HG03280 (cell line): ENCODE results near the gene ATP5ME.

ENCODE experiments used
- ATAC-seq: cut with Tn5 transposase; IDR thresholded peaks from one replicate; pipeline ENCODE4 v1.9.1; 2021; ENCODE audit warnings: mild to moderate bottlenecking, moderate library complexity; ENCODE audit not compliant: unreplicated experiment

ATP5ME gene

DNA sequence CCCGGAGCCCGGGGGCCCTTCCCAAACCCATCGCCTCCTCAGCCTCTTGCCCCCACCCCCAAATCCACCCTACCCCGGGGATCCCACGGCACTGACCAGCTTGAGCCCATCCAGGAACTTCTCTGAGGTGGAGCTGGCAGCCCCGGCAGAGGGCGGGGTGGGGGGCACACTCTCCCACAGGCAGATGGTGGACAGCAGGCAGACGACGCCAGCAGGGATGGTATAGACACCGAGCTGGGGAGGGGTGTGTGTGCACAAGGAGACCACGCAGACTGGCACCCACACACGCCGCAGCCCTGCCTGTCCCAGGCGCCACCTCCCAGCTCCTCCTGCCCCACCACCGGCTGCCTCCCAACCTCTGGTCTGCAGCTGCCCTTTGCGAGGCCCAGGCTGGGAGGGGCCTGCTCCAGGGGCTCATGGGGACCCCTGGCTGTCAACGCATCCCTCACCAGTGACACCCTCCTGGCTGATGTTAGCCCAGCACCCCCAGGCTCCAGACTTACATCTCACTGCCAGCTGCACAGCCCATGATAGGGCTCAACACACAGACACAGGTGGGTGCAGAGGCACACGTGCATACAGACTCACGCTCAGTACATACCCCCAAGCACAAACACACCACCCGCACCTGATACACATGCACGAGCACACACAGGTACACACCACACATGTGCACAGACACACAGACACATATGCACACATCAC lies 10.7 kb upstream of the ATP5ME start:
- ATAC-seq = no peak

DNA sequence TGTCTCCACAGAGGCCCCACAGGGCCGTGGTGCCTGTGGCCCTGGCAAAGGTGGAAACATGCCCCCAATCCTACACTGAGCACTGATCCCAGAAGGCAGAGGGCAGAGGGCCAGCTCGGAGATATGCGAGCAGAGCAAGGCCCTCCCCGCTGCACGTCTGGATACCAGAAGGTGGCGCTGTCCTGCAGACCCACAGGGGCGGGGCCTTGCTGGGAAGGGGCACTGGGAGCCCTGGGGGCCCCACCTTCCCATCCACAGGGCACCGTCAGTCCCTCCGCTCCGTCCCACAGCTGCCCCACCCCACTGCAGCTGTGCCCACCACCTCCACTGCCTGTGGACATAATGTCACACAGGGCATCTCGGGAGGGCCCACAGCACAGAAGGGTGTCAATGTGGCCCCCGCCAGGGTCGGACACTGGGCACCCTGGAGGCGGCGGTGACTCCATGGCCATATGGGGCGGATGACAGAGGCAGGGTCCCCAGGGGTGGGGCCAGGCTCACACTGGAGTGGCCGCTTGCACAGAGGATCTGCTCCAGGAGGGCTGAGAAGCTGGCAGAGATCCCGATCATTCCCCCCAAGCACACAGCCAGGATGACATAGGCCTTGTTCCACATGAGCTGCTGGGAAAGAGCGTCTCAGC lies 10.0 kb upstream of the ATP5ME start:
- no peak for ATAC-seq

DNA sequence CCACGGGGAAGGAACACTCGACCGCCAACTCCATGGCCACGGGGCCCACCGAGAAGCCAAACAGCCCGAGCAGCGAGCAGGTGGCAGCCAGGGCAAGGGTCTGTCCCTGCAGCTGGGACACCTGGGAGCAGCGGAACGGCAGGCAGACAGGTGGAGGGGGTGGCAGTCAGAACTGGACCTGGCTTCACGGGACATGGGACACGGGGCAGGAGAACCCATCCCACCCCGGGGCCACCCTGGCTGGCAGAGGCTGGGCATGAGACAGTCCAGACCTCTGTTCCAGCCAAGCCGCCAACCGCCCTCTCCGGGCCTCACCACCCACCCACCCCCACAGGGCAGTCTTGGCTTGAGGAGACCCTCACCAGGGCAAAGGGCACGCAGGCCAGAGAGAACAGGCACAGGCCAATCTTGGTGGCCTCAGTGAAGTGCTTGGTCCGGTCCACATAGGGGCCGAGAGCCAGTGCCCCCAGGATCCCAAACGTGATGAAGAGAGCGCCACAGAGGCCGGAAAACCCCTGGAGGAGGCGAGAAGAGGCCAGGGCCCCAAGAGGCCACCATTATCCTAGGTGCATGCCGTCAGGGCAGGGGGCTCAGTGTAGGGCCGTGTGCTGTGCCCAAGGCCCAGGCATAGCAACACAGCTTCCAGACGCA lies 9.3 kb upstream of the ATP5ME start:
- ATAC-seq = no peak

DNA sequence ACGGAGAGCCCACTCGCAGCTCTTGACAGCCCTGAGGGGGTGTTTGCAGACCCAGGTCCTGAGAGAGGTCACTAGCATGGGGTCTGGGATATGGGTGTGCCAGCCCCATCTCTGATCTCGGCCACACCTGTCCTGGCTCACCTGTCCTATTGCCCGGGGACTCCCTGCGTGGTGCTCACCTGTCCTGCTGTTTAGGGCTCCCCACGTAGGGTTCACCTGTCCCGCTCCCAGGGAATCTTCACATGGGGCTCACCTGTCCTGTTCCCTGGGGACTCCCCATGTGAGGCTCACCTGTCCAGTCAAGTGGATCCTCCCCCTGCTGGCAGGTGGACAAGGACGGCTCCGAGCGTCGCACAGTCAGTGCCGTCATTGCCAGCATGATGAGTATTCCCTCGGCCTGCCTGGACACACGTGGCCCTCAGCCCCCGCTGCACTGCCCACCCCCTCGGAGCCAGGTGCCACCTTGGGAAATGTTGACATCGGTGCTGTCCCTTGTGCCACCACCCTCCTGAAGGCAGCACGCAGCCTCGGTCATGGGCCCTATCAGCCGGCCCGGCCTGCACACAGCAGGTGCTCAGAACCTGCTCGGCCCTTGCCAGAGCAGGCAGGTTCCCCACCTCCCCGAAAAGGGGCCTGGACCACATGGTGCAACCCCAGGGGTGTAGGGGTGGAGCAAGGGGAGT lies 8.6 kb upstream of the ATP5ME start:
- no peak for ATAC-seq

DNA sequence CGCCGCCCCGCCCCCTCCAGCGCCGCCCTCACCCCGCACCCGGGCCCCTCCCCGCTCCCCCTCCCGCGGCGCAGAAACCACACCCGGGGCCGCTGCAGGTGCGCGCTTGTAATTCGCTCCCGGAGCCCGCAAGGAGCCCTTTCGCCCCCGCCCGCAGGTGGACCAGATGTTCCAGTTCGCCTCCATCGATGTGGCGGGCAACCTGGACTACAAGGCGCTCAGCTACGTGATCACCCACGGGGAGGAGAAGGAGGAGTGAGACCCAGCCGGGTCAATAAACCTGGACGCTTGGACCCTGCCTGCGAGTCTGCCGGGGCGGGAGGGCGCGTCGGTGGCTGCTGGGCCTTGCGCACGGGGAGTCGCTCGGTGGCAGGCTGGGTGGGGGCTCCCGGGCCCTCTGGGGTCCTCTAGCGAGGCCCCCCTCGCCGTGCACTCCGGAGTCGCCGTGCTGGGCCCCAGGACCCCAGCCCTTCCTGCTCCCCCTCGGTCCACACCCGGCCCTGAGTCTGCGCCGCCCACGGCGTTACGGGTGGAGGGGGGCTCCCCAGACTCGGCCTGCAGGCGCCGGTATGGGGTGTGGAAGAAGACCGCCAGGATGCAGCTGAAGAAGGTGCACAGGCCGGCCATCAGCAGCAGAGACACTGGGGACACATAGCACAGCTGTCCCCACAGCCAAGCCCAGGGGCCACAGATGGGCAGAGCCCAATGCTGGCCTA lies 7.8 kb upstream of the ATP5ME start:
- no peak for ATAC-seq

DNA sequence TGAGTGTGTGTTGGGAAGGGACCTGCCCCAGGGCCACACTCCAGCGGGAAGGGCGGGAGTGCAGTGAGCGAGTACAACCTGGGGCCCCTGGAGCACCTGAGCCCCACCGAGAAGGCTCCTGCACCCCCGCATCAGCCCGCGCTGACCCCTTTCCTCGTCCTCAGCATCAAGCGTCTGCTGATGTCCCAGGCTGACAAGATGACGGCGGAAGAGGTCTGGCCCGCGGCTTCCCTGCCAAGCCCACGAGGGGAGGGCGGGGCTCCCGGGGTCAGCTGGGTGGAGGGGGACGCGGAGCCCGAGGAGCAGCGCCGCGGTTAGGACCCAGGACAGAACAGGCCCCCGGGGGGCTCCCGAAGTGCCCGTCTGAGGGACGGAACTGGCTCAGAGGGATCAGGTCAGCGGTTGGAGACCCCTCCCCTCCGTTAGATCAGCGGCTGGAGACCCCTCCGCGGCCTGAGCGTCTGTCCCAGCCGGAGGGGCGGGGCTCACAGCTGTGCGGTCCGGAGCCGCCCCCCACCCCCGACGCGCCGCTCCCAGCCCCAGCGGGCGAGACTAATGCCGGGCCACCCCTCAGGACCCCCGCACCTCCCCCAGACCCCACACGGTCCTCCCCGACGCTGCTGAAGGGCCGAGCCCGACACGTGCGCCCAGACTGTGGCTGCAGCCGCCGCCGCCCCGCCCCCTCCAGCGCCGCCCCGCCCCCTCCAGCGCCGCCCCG lies 7.0 kb upstream of the ATP5ME start:
- ATAC-seq = no peak

DNA sequence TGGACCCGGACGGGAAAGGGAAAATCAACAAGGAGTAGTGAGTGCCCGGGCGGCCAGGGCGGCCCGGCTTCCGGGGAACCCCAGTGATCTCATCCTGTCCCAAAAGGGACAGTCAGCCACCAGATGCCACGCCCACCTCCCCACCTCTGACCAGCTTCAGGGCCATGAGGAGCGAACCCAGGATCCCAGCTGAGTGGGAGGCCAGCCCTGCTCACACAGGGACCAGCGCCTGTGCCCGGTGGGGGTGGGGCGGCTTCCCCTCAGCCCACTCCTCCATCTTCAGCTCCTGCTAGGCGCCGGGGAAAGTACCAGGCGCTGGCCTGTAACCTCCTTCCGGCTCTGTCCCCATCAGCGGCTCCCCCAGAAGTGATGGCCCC lies 6.5 kb upstream of the ATP5ME start:
- no peak for ATAC-seq

DNA sequence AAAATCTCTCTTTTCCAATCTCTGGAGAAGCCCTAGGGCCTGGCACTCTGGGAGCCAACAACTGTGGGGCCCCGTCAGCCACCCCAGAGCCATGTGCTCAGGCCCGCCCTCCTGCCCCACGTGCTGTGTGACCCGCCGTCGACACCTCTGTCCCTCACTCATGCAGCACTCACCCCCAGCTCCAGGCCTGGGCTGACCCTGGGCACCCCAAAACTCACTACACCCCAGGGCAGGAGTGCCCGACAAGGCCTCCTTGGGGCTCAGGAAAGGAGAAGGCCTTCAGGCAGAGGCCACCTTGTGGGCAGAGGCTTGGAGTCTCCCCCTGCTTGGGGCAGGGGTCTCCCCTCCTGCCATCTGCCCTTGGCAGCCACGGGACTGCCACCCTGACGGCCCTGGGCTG lies 6.0 kb upstream of the ATP5ME start:
- no peak for ATAC-seq

DNA sequence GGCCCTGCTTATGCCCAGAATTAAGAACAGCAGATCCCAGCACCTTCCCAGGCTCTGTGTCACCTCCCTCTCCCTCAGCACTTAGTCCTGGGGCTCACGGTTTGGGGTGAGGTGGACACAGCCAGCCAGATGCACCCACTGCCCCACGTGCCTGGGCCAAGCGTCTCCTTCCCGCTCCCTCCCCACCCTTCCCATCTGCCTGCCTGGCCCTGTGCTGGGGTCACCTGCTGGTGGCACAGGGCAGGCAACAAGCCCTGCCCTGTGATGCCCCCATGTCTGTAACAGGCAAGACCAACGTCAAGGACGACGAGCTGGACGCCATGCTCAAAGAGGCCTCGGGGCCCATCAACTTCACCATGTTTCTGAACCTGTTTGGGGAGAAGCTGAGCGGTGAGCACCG lies 5.6 kb upstream of the ATP5ME start:
- ATAC-seq = no peak

DNA sequence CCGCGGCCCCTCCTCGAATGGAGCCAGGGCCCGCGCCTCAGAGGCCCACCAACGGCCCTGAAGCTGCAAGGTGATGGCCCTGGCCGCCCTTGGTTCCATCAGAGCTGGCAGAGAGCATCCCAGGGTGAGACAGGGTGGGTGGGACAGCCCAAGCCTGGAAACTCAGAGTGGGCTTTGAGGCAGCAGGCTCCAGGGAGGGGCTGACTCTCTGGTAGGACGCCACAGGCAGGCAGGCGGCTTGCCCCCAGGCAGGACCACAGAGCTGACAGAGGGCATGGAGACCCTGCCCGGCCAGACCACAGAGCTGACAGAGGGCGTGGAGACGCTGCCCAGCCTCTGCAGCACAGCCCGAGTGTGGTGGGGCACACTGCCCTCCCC lies 5.0 kb upstream of the ATP5ME start:
- ATAC-seq = no peak

DNA sequence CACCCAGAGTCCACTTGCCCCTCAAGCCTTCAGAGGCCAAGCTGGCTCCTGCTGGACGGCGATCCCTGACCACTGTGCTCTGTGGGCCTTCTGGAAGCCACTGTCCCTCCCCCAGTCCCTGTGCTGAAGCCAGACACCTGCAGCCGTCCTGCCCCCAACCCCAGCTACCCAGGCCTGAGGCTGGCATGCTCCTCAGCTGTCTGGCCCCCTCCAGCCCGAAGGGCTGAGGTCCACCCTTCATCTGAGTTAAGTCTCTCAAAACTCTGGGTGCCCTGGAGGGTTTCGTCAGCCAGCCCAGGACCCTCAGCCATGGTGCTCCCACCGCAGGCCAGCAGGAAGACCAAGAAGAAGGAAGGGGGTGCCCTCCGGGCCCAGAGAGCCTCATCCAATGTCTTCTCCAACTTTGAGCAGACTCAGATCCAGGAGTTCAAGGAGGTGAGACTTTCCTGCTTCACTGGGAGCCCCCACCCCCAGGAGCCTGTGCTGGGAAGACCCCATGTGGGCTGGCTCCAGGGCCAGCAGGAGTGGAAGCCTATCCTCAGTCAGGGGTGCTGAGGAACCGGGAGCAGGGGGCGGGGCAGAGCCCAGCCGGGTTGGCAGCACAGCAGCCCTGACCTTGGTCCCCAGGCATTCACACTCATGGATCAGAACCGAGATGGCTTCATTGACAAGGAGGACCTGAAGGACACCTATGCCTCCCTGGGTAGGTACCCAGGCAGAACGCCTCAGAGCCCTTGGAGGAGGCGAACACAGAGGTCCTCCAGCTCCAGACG lies 4.4 kb upstream of the ATP5ME start:
- ATAC-seq = no peak

DNA sequence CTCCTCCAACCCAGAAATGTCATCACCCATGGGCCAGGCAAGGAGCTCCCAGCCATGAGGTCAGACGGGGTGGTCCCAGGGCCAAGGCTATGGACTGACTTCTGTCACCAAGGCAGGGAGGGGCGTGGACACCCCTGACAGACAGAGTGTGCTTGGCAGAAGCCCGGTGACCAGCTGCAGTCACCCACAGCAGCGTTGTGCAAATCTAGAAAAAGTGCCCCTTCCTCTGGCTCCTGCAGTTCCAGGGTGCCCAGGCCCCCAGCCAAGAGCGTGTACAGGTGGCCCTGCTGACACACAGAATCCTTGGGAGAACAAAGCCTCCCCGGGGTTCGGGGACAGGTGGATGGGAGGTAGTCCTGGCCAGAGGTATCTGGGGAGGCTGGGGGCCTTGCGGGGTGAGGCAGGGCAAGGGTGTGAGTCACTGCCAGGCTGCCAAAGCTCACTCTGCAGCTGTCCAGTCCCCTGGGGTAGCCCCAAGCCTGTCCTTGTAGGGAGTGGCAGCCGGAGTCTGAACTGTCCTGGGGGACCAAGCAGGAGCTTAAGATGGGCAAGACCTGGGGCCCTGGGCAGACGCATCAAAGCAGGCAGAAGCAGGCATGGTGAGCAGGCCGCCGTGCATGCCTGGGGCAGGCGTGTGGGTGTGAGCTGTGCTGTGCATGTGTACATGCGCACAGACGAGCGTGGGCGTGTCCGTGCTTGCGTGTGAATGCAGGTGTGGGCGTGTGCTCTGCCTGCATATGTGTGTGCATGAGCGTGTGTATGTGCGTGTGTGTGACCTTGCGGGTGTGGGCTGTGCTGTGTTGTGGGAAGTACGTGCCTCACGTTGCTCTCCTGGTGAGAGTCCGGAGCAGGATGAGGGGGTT lies 3.6 kb upstream of the ATP5ME start:
- no peak for ATAC-seq

DNA sequence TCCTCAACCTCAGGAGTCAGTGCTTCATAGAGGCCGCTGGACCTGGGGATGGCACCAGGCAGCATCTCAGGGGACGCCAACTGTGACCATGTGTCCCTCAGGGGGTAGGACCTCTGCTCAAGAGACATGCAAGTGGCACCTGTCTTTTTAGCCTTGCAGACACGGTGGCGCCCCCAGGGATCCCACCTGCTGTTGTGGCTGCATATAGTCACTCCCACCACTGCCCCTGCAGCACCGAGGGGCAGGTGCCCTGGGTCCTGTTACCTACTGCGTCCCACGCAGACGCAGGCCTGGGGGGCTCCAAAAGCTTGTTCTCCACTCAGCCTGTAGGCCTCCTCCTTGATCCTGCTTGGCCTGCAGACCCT lies 2.8 kb upstream of the ATP5ME start:
- no peak for ATAC-seq

DNA sequence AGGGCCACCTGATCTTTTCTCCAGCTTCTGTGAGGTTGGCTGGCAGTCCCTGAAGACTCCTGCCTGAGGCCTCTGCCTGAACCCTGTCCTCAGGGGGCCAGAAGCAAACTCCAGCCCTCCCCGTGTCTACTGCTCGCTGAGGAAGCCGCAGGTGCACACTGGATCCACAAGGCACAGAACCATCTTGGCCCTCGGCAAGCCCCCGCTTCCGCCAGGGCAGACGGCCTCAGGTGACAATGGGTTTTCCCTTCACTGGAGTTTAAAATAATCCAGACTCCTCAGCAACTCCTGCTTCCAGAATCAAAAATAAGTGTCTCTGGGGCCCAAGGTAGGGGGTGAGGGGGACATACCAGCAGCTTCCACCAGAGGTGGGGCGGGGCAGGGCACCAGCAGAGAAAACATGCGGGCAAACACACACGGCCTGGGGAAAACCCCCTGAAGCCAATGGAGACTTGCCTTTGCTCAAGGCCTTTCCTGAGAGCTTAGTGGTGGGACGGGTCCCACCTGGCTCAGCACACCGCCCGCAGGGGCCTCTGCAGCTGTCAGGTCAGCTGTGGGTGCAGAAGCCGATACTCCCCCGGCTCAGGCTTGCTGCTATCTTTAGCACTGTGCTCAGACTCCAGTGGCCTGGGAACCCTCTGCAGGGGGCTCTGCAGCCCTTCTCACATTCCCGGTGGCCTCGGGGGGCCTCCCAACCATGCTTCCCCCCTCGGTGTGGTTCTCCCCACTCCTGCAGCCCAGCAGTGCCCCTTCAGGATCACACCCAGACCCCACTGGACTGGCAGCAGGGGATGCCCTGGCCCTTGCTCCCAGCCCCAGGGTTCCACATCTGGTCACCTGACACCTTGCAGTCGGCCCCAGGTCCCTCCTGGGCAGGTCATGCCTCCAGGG lies 2.1 kb upstream of the ATP5ME start:
- peak; percentile 25 for ATAC-seq

DNA sequence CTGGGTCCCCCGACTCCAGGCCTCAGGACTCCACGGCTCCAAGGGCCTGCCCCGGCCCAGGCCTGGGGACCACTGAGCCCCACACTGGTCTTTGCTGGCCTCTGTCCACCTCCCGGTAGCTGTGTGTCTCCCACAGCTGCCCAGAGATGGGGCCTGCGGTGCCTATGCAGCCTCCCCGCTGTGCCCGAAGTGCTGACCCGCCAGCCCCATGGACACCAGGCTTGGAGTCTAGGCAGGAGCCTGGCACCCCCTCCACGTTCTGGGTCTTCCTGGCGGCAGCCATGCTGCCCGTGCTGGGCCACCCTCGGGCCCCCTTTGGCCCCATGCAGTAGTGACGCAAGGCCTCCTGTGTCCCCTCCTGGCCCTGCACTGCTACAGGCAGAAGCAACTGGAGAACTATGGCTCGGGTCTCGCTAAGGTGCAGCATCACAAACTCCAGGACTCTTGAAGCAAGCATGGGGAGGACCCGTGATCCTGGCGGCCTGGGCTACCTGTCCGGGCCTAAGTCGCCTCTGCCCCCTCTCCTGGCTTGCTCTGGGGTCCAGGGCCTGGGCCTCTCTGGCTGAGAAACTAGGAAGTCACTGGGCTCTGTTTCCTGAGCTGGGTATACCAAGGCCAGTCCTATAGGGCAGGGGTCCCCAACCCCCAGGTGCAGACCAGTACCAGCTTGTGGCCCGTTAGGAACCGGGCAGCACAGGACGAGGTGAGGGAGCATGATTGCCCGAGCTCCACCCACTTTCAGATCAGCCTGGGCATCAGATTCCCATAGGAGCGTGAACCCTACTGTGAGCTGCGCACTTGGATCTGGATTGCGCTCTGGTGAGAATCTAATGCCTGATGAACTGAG lies 1.2 kb upstream of the ATP5ME start:
- peak; percentile 0 for ATAC-seq

DNA sequence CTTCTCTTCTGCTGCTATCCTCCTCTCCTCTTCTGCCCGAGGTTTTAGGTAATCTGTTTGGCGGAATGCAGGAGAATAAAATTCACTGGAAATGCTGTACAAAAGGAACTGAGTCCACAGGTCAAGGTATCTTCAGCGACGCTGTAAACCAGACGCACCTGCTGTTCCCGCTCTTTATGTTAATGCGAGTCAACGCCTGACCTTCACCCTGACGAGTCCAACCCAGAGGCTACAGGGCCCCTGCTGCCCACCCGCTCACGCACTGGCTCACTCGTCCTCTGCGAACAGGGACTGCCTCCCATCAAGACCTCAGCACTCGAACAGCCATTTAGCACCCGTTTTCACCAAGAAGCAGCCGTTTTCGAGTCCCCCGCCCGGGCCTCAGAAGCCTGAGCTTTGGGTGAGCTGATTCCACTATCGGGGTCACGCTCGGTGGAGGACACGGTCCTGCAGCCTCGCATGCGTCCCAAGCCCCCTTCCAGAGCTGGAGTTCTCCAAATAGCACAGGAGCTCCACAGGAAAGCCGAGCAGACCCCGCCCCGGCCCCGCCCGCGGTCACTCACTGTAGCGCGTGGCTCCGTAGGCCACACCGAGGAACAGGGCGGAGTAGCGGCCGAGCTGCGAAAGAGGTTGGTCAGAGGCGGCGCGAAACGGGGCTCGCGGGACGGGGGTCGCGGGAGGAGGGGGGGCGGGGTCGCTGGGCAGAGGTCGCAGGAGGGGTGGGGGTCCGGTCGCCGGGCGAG lies 556 bp downstream of the ATP5ME start:
- ATAC-seq = no peak
